ENCODE measurements around the gene DGKE. TPM values are rescaled to one million over a fixed set of nuclear protein-coding genes. Genes with fewer than 3 reads are reported as not detected.

Gene DGKE
- total and polyA plus RNA-seq, 7 donors: 0.38 to 3.2 (median 0.76) TPM

DNA sequence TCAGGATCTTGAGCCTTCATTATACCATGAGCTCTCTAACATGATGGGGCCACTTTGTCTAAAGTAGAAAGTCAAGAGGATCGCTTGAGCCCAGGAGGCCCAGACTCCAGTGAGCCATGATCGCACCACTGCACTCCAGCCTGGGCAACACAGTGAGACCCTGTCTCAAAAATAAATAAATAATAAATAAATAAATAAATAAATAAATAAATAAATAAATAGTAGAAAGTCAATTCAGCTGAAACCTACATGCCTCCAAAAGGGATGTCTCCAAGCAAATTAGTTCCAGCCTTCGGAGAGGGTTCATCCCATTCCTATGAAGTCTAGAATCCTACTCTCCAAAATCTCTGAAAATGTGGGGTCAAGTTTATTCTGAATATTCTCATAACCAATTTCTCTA lies 26.2 kb upstream of the DGKE start:
- intact Hi-C loops (cut with DNase I): no loop called here
- no peak for ATAC-seq
- H3K27ac ChIP-seq: no peak overlapping the region
- no peaks in the 10 kb centered on the region for H3K27me3 ChIP-seq (ENCODE audit: insufficient read depth in 3 of 3, low read length in 2 of 3)
- no peaks in the 10 kb centered on the region for H3K4me1 ChIP-seq
- H3K36me3 ChIP-seq (ENCODE audit: insufficient read depth in 1 of 2, low read depth in 1 of 2): no peaks in the 10 kb centered on the region
- no peak overlapping the region for H3K4me3 ChIP-seq
- DNase-seq: no peak
- 93 to 100% (median 98%) methylated on average over 3 of the region's 3 CpGs for WGBS, 3 donors
- no peaks in the 10 kb centered on the region for H3K9me3 ChIP-seq
- TF ChIP-seq, protein P1, sequence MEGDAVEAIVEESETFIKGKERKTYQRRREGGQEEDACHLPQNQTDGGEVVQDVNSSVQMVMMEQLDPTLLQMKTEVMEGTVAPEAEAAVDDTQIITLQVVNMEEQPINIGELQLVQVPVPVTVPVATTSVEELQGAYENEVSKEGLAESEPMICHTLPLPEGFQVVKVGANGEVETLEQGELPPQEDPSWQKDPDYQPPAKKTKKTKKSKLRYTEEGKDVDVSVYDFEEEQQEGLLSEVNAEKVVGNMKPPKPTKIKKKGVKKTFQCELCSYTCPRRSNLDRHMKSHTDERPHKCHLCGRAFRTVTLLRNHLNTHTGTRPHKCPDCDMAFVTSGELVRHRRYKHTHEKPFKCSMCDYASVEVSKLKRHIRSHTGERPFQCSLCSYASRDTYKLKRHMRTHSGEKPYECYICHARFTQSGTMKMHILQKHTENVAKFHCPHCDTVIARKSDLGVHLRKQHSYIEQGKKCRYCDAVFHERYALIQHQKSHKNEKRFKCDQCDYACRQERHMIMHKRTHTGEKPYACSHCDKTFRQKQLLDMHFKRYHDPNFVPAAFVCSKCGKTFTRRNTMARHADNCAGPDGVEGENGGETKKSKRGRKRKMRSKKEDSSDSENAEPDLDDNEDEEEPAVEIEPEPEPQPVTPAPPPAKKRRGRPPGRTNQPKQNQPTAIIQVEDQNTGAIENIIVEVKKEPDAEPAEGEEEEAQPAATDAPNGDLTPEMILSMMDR (IDR thresholded peaks at IDR 0.05): no peak

DNA sequence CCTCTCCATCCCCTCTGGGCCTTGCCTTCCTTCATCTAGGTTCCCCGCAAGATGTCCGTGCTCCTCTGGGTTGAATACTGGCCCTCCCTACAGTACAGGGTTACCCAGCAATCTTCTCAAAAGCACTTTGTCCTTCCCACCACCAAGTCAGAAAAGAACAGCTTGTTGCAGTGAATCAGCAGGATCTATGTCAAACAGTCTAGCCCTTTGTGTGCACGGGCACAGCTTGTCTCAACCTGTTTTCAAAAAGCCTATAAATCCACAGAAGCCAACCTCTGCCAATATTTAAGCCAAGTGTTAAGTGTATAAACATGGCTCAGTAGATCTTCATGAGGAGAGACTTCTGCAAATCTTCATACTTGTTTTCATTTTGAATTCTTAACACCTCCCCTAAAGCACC lies 25.4 kb upstream of the DGKE start:
- H3K27ac ChIP-seq: no peak overlapping the region
- ATAC-seq: no peak
- TF ChIP-seq, protein P1 (IDR thresholded peaks at IDR 0.05): no peak

DNA sequence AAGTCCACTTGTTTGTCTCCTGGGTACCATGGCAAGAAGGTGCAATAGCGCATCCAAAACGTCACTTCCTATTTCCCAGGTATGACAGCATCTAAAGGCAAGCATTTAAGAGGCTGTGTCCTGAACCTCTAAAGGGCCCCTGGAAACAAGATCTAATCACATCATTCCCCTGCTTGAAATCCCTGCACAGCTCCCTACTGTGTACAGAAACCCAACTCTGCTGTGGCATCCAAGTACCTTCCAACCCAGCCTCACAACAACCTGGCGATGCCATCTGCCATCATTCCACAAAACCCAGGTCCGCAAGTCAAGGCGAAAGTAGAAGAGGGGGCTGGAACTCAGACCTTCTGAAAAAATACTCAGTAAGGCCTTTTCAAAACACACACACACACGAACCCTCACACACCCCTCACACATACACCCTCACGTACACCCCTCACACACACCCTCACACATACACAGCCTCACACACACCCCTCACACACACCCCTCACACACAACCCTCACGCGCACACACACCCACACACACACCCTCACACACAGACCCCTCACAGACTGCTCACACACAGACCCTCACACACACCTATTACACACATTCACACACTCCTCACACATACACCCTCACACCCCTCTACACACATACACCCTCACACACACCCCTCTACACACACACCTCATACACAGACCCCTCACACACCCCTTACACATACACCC lies 24.7 kb upstream of the DGKE start:
- Histone ChIP-seq H3K9me3 (no peaks in the 10 kb centered on the region), H3K4me1 (no peaks in the 10 kb centered on the region), H3K27me3 (ENCODE audit: insufficient read depth in 3 of 3, low read length in 2 of 3) (no peaks in the 10 kb centered on the region), H3K27ac (no peak overlapping the region), H3K4me3 (no peak overlapping the region), H3K36me3 (ENCODE audit: insufficient read depth in 1 of 2, low read depth in 1 of 2) (no peaks in the 10 kb centered on the region)
- no peak for DNase-seq
- no peak for ATAC-seq
- intact Hi-C loops (cut with DNase I): no loop called here
- TF ChIP-seq, protein P1 (IDR thresholded peaks at IDR 0.05): no peak
- 89 to 99% (median 93%) methylated on average over 9 of the region's 9 CpGs for WGBS, 3 donors

More for the DNA sequence above, 25.4 kb upstream of the DGKE start:
- 55 to 77% (median 67%) methylated on average over 3 of the region's 3 CpGs for WGBS, 3 donors
- Histone ChIP-seq H3K4me1 (no peaks in the 10 kb centered on the region), H3K27me3 (ENCODE audit: insufficient read depth in 3 of 3, low read length in 2 of 3) (no peaks in the 10 kb centered on the region), H3K4me3 (no peak overlapping the region), H3K36me3 (ENCODE audit: insufficient read depth in 1 of 2, low read depth in 1 of 2) (no peaks in the 10 kb centered on the region), H3K9me3 (no peaks in the 10 kb centered on the region)
- intact Hi-C loops (cut with DNase I): no loop called here
- DNase-seq: no peak

DNA sequence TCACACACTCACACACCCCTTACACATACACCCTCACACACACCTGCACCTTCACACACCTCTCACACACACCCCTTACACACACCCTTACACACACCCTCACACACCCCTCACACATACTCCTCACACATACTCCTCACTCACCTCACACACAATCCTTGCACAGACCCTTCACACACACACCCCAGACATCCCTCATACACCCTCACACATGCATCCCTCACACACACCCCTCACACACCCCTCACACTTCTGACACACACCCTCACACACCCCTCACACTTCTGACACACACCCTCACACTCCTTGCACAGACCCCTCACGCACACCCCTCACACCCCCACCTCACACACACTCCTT lies 24.2 kb upstream of the DGKE start:
- Histone ChIP-seq H3K27ac (no peak overlapping the region), H3K9me3 (no peaks in the 10 kb centered on the region), H3K4me1 (no peaks in the 10 kb centered on the region), H3K27me3 (ENCODE audit: insufficient read depth in 3 of 3, low read length in 2 of 3) (no peaks in the 10 kb centered on the region), H3K4me3 (no peak overlapping the region), H3K36me3 (ENCODE audit: insufficient read depth in 1 of 2, low read depth in 1 of 2) (no peaks in the 10 kb centered on the region)
- WGBS, 3 donors: 86 to 96% (median 95%) methylated on average over 1 of the region's 1 CpG
- TF ChIP-seq, protein P1 (IDR thresholded peaks at IDR 0.05): no peak
- DNase-seq (no peak), ATAC-seq (no peak)
- intact Hi-C loops (cut with DNase I): no loop called here

DNA sequence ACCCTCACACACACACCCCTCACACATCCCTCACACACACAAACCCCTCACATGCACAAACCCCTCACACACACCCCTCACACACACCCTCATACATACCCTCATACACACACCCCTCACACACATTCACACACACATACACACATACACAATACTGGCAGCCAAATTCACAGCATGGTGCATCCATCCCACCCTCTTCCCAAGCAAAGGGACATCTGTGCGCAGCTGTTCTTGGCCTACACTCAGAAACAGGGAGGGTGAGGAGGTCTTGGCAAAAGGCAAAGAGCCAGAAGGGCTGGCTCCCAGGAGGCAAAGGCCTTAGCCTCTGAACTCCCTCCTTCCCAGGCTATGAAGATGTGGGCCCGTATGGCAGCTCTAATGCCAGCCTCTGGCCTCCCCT lies 23.6 kb upstream of the DGKE start:
- Histone ChIP-seq H3K9me3 (no peaks in the 10 kb centered on the region), H3K4me3 (no peak overlapping the region), H3K27me3 (ENCODE audit: insufficient read depth in 3 of 3, low read length in 2 of 3) (no peaks in the 10 kb centered on the region), H3K36me3 (ENCODE audit: insufficient read depth in 1 of 2, low read depth in 1 of 2) (no peaks in the 10 kb centered on the region), H3K27ac (no peak overlapping the region), H3K4me1 (no peaks in the 10 kb centered on the region)
- ATAC-seq (no peak), DNase-seq (no peak)
- TF ChIP-seq, protein P1 (IDR thresholded peaks at IDR 0.05): no peak
- intact Hi-C loops (cut with DNase I): no loop called here
- WGBS, 3 donors: 34 to 60% (median 38%) methylated on average over 2 of the region's 2 CpGs
